ENCODE results near the gene FZR1. TPM values are rescaled to one million over a fixed set of nuclear protein-coding genes. Genes with fewer than 3 reads are reported as not detected.

Gene FZR1
- total and polyA plus RNA-seq, 2 of the 4 experiments (the other 2 are of a cell fraction), result 21.5 to 47.8 TPM

DNA sequence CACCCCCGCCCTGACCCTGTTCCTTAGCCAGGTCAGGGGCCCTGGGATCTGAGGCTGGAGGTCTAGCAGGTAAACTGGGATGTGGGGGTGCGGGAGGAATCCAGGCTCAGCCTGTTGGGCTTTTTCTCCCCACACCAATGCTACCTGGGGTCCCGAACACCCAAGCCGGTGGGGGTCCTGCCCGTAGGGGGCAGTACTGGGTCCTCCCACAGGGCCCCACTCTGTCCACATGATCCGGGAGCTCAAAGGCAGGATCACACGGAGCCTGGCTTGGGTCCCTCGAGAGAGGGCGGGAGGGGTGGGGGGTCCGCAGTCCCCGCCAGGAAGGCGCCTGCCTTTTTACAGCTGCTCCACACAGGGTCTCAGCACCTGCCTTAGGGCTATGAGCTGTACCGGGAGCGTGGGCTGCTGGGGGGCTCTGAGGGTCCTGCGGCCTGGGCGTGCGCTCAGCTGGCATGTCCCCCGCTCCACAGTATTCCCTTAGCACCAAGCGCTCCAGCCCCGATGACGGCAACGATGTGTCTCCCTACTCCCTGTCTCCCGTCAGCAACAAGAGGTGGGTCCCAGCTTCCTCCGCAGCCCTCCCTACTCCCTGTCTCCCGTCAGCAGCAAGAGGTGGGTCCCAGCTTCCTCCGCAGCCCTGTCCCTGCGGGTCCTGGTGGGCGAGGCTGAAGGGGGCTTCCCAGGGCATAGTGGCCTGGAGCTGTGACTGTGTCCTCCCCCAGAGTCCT is 20.6 kb downstream of the FZR1 start:
- H3K79me1 ChIP-seq (ENCODE audit: low read depth in 1 of 2, low read length in 2 of 2), result peaks cover 20 to 50% of the 10 kb centered on the region in 2 experiments
- ChIA-PET POLR2A (ENCODE audit: unreplicated experiment) (no interaction called here), CTCF (no interaction called here)
- H3K14ac ChIP-seq (replicated peaks; ENCODE audit: low read depth, low read length), result no peak overlapping the region
- ATAC-seq (ENCODE audit: low read depth) (no peak), DNase-seq (no peak)
- H4K91ac ChIP-seq (ENCODE audit: insufficient read depth, low read depth, low read length), result no peak overlapping the region
- peaks cover 60% of the 10 kb centered on the region for H3K36me3 ChIP-seq (ENCODE audit: control insufficient read depth, insufficient read depth, low read length)
- BruUV-seq (replicated peaks), result no TSS peak
- H2BK5ac ChIP-seq (ENCODE audit: low read depth, low read length, poor library complexity, severe bottlenecking), result no peak overlapping the region
- H2BK120ac ChIP-seq (ENCODE audit: low read depth, low read length), result no peak overlapping the region
- intact Hi-C loops (cut with micrococcal nuclease), result no loop called here
- H3K23ac ChIP-seq (ENCODE audit: low read depth, low read length), result no peak overlapping the region
- H3K4me3 ChIP-seq (ENCODE audit: insufficient read depth, low read depth, low read length), result no peak overlapping the region
- H3K4me2 ChIP-seq (ENCODE audit: low read depth, low read length), result no peak overlapping the region
- TF ChIP-seq MAFK (IDR thresholded peaks at IDR 0.05; ENCODE audit: low read depth, low read length) (no peak), RFX5 (IDR thresholded peaks at IDR 0.05; ENCODE audit: low read depth, low read length) (no peak), USF2 (IDR thresholded peaks at IDR 0.05; ENCODE audit: low read depth, low read length) (no peak), NFE2L2 (IDR thresholded peaks at IDR 0.05; ENCODE audit: low read depth, low read length) (no peak), BHLHE40 (IDR thresholded peaks at IDR 0.05; ENCODE audit: low read depth, low read length) (no peak), RCOR1 (IDR thresholded peaks at IDR 0.05; ENCODE audit: insufficient replicate concordance, low read length) (no peak), MAZ (IDR thresholded peaks at IDR 0.05; ENCODE audit: borderline replicate concordance, low read depth, low read length) (no peak), MXI1 (IDR thresholded peaks at IDR 0.05; ENCODE audit: borderline replicate concordance, low read depth, low read length) (no peak), CTCF (conservative IDR thresholded peaks at IDR 0.05; ENCODE audit: low read depth, low read length) (no peak)
- no peak overlapping the region for H2BK15ac ChIP-seq (ENCODE audit: low read depth, low read length)
- peaks cover 40% of the 10 kb centered on the region for H4K20me1 ChIP-seq (ENCODE audit: insufficient read depth, low read length)
- no peaks in the 10 kb centered on the region for H3K27me3 ChIP-seq (ENCODE audit: control insufficient read depth, insufficient read depth, low read length)
- H3K4ac ChIP-seq (ENCODE audit: low read depth, low read length), result no peak overlapping the region
- no peak overlapping the region for H4K8ac ChIP-seq (ENCODE audit: low read depth in 2 of 2, low read length in 2 of 2)
- H3K56ac ChIP-seq (ENCODE audit: extremely low read depth, insufficient read depth, low read length), result no peak overlapping the region
- H3K27ac ChIP-seq (ENCODE audit: insufficient read depth, low read length), result no peak overlapping the region
- H4K5ac ChIP-seq (ENCODE audit: low read depth, low read length), result no peak overlapping the region
- H3K4me1 ChIP-seq (ENCODE audit: control insufficient read depth, insufficient read depth, low read length), result no peaks in the 10 kb centered on the region
- WGBS, 2 experiments (ENCODE audit: extremely low coverage in 2 of 2, insufficient read length in 1 of 2), result 97% methylated on average over 13 of the region's 28 CpGs; no CpG with 5 or more reads in 1 of the 2 experiments
- no peak overlapping the region for H3K9ac ChIP-seq (ENCODE audit: low read depth, low read length)
- H2AK9ac ChIP-seq (replicated peaks; ENCODE audit: low read depth, low read length, poor library complexity), result no peak overlapping the region
- peaks cover 10% of the 10 kb centered on the region; the same call in 1 of the 2 replicates for H3K9me1 ChIP-seq (ENCODE audit: insufficient read depth, low read length)
- no peaks in the 10 kb centered on the region for H3K9me3 ChIP-seq (ENCODE audit: control insufficient read depth, insufficient read depth, low read length)
- no peak overlapping the region for H2BK20ac ChIP-seq (ENCODE audit: low read depth, low read length)
- H2AK5ac ChIP-seq (ENCODE audit: low read depth, low read length), result no peak overlapping the region
- dilution Hi-C loops (cut with HindIII; ENCODE audit: low sequenced_read_pairs, unreplicated experiment), result no loop called here
- in situ Hi-C loops (cut with MboI; ENCODE audit: low sequenced_read_pairs), result no loop called here
- H3K18ac ChIP-seq (ENCODE audit: low read depth, low read length), result no peak overlapping the region
- no peak overlapping the region for H2AFZ ChIP-seq (replicated peaks; ENCODE audit: low read length, poor library complexity)

Data from IMR-90 (cell line).